LNCaP clone FGC (cell line): ENCODE data around the gene CFI.

ENCODE experiments used
- DNase-seq: peaks from one replicate; pipeline ENCODE4 v3.0.0-alpha.2; 2011; ENCODE audit warnings: low read depth
- H3K4me3 ChIP-seq: 2 replicates; pipeline ENCODE4 v1.5.1; 2011; ENCODE audit warnings: mild to moderate bottlenecking, low read depth, low read length, control low read depth
- TF ChIP-seq, protein P1 (sequence below): IDR thresholded peaks from 2 replicates; pipeline ENCODE4 v1.5.1; 2012; ENCODE audit warnings: mild to moderate bottlenecking; ENCODE audit not compliant: control insufficient read depth, insufficient read depth; ENCODE audit errors: extremely low read depth

Gene CFI

DNA sequence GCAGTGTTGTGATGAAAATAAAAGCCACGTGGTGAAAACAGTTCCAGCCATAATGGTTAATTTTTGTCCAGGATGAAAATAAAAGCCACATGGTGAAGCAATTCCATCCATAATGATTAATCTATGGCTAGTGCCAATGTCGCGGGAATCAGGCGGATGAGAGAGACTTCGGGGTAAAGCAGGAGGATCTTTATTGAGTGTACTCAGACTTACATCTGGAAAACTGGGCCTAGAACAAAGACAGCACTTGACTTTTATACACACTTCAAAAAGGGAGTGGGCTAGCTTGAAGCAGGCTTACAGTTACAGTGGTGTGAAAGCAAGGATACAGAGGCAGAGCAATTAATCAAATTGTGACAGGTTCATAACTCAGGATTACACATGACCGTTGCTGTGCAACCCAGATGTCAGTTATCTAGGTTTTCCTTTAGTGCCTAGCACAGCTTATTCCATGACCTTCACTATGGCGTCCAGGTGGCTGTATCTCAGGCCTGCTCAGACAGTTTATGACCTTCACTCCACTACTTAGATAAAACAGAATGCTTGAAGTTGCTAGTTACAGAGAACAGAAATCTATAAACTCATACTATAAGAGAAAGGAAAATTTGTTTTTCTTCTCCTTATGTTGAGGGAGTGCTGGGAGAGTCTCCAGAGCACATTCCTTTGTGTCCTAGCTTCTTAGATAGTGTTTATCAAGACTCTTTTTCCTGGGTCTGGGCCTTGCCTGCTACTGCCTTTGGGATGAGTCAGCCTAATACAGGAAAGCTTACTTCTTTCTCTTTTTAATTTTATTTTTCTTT lies 66.0 kb downstream of the CFI start:
- DNase-seq, result no peak
- TF ChIP-seq, protein P1, sequence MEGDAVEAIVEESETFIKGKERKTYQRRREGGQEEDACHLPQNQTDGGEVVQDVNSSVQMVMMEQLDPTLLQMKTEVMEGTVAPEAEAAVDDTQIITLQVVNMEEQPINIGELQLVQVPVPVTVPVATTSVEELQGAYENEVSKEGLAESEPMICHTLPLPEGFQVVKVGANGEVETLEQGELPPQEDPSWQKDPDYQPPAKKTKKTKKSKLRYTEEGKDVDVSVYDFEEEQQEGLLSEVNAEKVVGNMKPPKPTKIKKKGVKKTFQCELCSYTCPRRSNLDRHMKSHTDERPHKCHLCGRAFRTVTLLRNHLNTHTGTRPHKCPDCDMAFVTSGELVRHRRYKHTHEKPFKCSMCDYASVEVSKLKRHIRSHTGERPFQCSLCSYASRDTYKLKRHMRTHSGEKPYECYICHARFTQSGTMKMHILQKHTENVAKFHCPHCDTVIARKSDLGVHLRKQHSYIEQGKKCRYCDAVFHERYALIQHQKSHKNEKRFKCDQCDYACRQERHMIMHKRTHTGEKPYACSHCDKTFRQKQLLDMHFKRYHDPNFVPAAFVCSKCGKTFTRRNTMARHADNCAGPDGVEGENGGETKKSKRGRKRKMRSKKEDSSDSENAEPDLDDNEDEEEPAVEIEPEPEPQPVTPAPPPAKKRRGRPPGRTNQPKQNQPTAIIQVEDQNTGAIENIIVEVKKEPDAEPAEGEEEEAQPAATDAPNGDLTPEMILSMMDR, result no peak
- no peak overlapping the region for H3K4me3 ChIP-seq

DNA sequence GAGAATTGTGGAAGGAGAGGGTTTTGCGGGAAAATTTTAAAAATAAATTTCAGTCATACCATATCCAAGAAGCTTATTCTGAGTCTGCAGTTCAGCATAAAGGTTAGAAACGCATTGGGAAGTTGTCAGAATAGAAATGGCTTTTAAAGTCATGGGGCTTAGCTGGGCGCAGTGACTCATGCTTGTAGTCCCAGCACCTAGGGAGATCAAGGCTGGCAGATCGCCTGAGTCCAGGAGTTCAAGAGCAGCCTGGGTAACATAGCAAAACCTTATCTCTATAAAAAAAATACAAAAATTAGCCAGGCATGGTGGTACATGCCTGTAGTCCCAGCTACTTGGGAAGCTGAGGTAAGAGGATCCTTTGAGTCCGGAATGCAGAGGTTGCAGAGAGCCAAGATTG lies 68.1 kb downstream of the CFI start:
- no peak for DNase-seq
- TF ChIP-seq, protein P1, result no peak
- H3K4me3 ChIP-seq, result no peak overlapping the region

DNA sequence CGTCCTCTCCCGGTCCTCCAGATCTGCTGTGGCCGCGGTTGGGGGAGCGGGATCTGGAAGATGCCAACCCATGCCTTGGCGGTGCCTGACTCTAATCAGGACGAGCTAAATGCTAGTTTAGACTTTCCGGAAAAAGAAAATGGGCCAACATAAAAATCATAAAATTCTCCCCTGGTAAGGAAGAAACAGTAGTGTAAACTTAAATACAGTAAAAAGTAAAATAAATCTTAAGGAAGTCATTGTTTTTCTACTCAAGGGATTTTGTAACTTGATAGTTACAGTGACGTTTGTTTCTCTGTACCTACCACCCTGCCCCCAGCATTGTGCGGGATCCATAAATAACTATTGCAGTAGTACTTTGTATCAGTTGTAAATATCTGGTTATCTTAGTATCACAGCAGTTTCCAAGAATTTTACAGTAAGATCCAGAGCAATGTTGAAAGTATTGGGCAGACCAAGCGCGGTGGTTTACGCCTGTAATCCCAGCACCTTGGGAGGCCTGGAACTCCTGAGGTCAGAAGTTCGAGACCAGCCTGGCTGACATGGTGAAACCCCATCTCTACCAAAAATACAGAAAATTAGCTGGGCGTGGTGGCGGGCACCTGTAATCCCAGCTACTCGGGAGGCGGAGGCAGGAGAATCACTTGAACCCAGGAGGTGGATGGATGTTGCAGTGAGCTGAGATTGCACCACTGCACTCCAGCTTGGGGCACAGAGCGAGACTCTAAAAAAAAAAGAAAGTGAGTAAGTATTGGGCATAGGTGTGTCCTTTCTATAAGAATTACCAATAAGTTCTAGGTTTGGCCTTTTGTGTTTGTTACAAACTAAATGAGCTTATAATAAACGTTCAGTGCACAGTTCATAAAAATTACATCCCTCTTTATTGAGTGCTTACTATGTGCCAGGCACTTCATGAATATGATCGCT lies 70.9 kb downstream of the CFI start:
- H3K4me3 ChIP-seq, result peak overlapping the region; percentile 77
- DNase-seq, result no peak
- TF ChIP-seq, protein P1, result no peak

DNA sequence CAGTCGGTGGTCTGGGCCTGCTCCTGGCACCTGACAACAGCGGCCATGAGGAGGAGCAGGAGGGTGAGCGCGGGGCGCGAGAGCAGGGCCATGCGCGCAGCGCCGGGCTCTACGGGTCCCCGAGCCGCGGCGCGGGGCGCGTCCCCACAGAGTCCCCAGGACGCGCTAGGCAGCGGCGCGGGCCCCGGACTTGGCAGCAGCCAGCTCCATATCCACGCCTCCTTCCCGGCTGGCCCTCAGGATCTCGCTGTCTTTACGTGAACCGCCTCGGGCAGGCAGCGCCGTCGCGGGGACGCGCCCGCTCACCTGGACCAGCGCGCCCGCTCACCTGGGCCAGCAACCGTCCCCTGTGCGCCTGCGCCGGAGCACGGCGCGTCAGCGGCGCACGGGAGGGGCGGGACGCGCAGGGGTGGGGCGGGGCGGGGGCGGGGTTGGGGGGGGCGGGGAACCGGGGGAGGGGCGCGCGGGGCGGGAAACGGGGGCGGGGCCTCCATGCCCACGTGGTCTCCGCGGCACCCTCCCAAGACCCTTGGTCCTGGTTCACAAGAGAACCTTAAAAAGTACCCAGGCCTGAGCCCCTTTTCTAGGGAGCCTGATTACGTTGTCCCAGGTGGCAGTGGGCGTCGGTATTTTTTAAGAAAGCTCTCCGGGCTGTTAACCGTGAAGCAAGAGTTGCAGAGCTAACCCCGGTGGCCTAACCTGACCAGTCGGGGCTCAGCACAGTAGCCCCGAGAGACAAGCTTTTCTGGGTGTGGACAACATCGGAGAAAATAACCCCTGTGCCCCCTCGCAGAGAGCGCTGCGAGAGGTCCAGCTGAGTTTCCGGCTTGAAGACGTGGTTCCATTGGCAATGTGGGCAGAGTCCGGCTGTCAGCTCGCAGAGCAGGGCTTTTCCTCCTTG lies 71.8 kb downstream of the CFI start, which contains the start of gene PLA2G12A:
Gene PLA2G12A (minus strand): TSS at position 353 of the 901 bp plus-strand sequence. CDS start 261 bp downstream, at position 92.
- TF ChIP-seq, protein P1, result no peak
- peak; percentile 86 for DNase-seq
- peak within 1 kb of the TSS; percentile 77 for H3K4me3 ChIP-seq

DNA sequence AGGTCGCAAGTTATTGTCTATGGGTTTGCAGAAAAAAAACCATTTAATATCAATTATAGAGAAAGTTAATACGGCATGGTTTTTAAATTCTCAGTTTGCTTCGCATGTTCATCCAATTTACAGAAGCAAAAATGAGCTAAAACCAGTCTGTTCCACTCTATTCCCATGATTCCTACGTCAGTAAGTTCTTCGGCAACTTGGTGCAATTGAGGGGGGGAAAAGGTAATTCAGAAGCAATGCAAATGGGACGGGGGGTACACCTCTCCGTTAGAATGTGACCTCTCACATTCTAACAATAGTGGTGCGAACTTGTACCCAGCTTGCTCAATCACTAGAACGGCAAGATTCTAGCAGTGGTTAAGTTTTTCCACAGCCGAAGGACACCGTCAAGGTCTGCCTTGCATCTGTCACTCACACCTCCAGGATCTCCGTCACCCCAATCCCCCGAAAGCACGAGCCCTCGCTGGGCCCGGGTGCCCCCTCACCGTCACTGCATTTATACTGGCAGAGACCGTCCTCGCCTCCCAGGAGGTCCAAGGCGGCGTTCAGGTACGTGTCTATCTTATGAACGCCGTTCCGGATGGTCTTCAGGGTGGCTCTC lies 72.6 kb downstream of the CFI start:
- no peak for DNase-seq
- peak overlapping the region; percentile 64 for H3K4me3 ChIP-seq
- TF ChIP-seq, protein P1, result no peak

DNA sequence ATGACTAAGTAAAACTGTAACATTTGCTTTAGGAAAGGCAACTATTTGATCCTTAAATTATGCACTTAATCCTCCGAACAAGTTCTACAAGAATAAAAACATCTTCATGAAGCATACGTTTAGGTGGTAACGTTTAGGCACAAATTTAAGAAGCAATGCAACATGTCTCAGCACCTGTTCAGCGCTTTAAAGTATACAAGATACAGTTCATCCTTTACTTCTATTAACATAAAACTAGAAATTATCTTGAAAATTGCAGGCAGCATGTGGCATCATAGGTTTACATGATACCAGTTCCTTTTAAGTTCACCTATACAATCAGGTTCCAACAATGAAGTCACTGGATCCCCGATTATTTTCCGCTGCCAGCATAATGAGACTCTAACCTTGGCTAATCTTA lies 73.4 kb downstream of the CFI start:
- peak overlapping the region; percentile 64 for H3K4me3 ChIP-seq
- no peak for DNase-seq
- TF ChIP-seq, protein P1, result no peak
